Keratinocyte (primary cell): ENCODE measurements around the gene CNOT6. TPM values are rescaled to one million over a fixed set of nuclear protein-coding genes. Genes with fewer than 3 reads are reported as not detected.
"Not testable (repeated sequence)": the region's sequence is repeated elsewhere in the genome, so short reads cannot be mapped to it uniquely, and the experiment has no call there.

Source experiments
- DNase-seq: peaks from one replicate; pipeline ENCODE4 v3.0.0-alpha.2; 2011; ENCODE audit warnings: low read depth, missing footprints, low spot score
- FAIRE-seq: peaks from 2 replicates; lab custom pipeline; 2011; peaks lifted over from hg19 to GRCh38; lab: Jason Lieb, UNC
- H2AFZ ChIP-seq: 2 replicates; pipeline ENCODE4 v1.6.0; 2012; ENCODE audit warnings: low read length, control low read depth, inconsistent platforms; ENCODE audit not compliant: control insufficient read depth
- H3K27ac ChIP-seq: 2 replicates; pipeline ENCODE4 v1.5.1; 2011; ENCODE audit warnings: low read length; ENCODE audit not compliant: control insufficient read depth, insufficient read depth
- H3K27me3 ChIP-seq: 3 replicates; pipeline ENCODE4 v1.6.0; 2011; ENCODE audit warnings: low read length; ENCODE audit not compliant: control insufficient read depth, insufficient read depth; ENCODE audit errors: extremely low read depth
- H3K36me3 ChIP-seq, 2 experiments: 2 replicates in 1 of 2; 3 replicates in 1 of 2; pipeline ENCODE4 v1.5.1; 2011; ENCODE audit warnings: low read length in 2 of 2, mild to moderate bottlenecking in 1 of 2; ENCODE audit not compliant: control insufficient read depth in 2 of 2, insufficient read depth in 2 of 2; ENCODE audit errors: extremely low read depth in 1 of 2
- H3K4me1 ChIP-seq: 3 replicates; pipeline ENCODE4 v1.5.1; 2011; ENCODE audit warnings: low read length; ENCODE audit not compliant: control insufficient read depth, insufficient read depth; ENCODE audit errors: extremely low read depth
- H3K4me2 ChIP-seq: 3 replicates; pipeline ENCODE4 v1.6.0; 2011; ENCODE audit warnings: low read depth, low read length; ENCODE audit not compliant: control insufficient read depth, insufficient read depth; ENCODE audit errors: extremely low read depth
- H3K4me3 ChIP-seq, 3 experiments: fragments of 200-600 bp in 1 of 3; sonication (generic) in 1 of 3; 2 replicates in 2 of 3; 3 replicates in 1 of 3; pipeline ENCODE4 v1.5.1; 2011 to 2016; ENCODE audit warnings: low read length in 3 of 3, mild to moderate bottlenecking in 3 of 3, control low read depth in 2 of 3, inconsistent platforms in 1 of 3, low read depth in 1 of 3, mixed read lengths in 1 of 3, mixed run types in 1 of 3, moderate library complexity in 1 of 3; ENCODE audit not compliant: control insufficient read depth in 2 of 3, insufficient read depth in 2 of 3; ENCODE audit errors: extremely low read depth in 1 of 3
- H3K79me2 ChIP-seq: 2 replicates; pipeline ENCODE4 v1.6.0; 2012; ENCODE audit warnings: low read length; ENCODE audit not compliant: control insufficient read depth, insufficient read depth
- H3K9ac ChIP-seq: 3 replicates; pipeline ENCODE4 v1.6.0; 2011; ENCODE audit warnings: low read length; ENCODE audit not compliant: control insufficient read depth, insufficient read depth; ENCODE audit errors: extremely low read depth
- H3K9me1 ChIP-seq: 3 replicates; pipeline ENCODE4 v1.6.0; 2011; ENCODE audit warnings: low read length; ENCODE audit not compliant: control insufficient read depth, insufficient read depth; ENCODE audit errors: extremely low read depth
- H3K9me3 ChIP-seq: 2 replicates; pipeline ENCODE4 v1.5.1; 2012; ENCODE audit warnings: low read depth, low read length; ENCODE audit not compliant: control insufficient read depth
- H4K20me1 ChIP-seq: 3 replicates; pipeline ENCODE4 v1.6.0; 2011; ENCODE audit warnings: low read length; ENCODE audit not compliant: control insufficient read depth, insufficient read depth; ENCODE audit errors: extremely low read depth
- EZH2 ChIP-seq: IDR thresholded peaks from one replicate; pipeline ENCODE4 v1.6.1; 2012; ENCODE audit warnings: inconsistent platforms, mild to moderate bottlenecking, low read length, moderate library complexity
- dilution Hi-C: fragments of 300-500 bp; cut with MboI; formaldehyde crosslinking; loops from one replicate; pipeline ENCODE4 v1.7.0; 2020; ENCODE audit warnings: low sequenced_read_pairs; ENCODE audit not compliant: extremely low pct_ligation_motif_present
- polyA plus RNA-seq, 5 experiments: library from polyadenylated mRNA; depleted of rRNA in 3 of 5; stranded (reverse) in 3 of 5; stranded (forward) in 1 of 5; unstranded in 1 of 5; fragments of >200 nt; gene quantifications; 1 replicate in 1 of 5; 2 replicates in 3 of 5; 3 replicates in 1 of 5; pipeline versions ENCODE4 v1.2.1 to v1.2.3, GENCODE V29; 2011 to 2012; ENCODE audit warnings: missing spikeins in 2 of 5, low read depth in 1 of 5, low replicate concordance in 1 of 5
- TF ChIP-seq, protein P1 (sequence below), 3 experiments: IDR thresholded peaks in 1 of 3; conservative IDR thresholded peaks in 1 of 3; optimal IDR thresholded peaks in 1 of 3; 2 replicates in 2 of 3; 3 replicates in 1 of 3; pipeline versions ENCODE3 to v1.5.1; 2011; ENCODE audit warnings: low read length in 3 of 3, mild to moderate bottlenecking in 3 of 3, moderate library complexity in 2 of 3, control low read depth in 1 of 3, inconsistent platforms in 1 of 3; ENCODE audit not compliant: insufficient read depth in 2 of 3; ENCODE audit errors: extremely low read depth in 1 of 3

The CNOT6 gene
- polyA plus RNA-seq, 1 donor (not counting 4 experiments of a cell fraction or from before 2014, with no cell fraction given), result 29.7 TPM

DNA sequence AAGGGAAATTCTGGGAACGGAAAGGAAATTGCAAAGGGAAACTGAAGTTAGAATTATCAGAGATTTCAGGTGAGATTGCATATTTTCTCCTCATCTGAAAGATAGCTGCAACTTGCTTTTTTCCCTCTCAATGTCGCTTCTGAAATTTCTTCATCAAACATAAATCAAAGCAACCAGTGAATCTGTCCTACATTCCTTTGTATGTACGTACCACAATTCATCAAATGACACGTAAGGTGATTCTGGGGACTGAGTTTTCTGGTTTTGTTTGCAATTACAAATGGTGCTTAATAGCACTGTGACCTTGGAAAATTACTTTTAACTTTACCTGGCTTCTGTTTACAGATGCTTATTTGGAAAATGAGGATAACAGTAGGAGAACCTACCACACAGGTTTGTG is 21.9 kb upstream of the CNOT6 start:
- no peak overlapping the region for H2AFZ ChIP-seq
- H3K79me2 ChIP-seq, result no peaks in the 10 kb centered on the region
- no peak overlapping the region for H3K4me3 ChIP-seq
- no peaks in the 10 kb centered on the region for H3K4me1 ChIP-seq
- H3K9me3 ChIP-seq, result no peaks in the 10 kb centered on the region
- no peak for FAIRE-seq
- no peak for DNase-seq
- H3K9me1 ChIP-seq, result no peaks in the 10 kb centered on the region
- dilution Hi-C loops, result no loop called here
- H3K27ac ChIP-seq, result no peak overlapping the region
- H3K36me3 ChIP-seq, result no peaks in the 10 kb centered on the region
- no peak overlapping the region for H3K4me2 ChIP-seq
- peaks cover 5% of the 10 kb centered on the region for H3K27me3 ChIP-seq
- TF ChIP-seq EZH2, result no peak
- TF ChIP-seq, protein P1, sequence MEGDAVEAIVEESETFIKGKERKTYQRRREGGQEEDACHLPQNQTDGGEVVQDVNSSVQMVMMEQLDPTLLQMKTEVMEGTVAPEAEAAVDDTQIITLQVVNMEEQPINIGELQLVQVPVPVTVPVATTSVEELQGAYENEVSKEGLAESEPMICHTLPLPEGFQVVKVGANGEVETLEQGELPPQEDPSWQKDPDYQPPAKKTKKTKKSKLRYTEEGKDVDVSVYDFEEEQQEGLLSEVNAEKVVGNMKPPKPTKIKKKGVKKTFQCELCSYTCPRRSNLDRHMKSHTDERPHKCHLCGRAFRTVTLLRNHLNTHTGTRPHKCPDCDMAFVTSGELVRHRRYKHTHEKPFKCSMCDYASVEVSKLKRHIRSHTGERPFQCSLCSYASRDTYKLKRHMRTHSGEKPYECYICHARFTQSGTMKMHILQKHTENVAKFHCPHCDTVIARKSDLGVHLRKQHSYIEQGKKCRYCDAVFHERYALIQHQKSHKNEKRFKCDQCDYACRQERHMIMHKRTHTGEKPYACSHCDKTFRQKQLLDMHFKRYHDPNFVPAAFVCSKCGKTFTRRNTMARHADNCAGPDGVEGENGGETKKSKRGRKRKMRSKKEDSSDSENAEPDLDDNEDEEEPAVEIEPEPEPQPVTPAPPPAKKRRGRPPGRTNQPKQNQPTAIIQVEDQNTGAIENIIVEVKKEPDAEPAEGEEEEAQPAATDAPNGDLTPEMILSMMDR (optimal IDR thresholded peaks at IDR 0.05 in 1 of 3, IDR thresholded peaks at IDR 0.05 in 1 of 3, conservative IDR thresholded peaks at IDR 0.05 in 1 of 3; ENCODE audit: extremely low read depth in 1 of 3, insufficient read depth in 2 of 3, low read length in 3 of 3), result no peak
- H3K9ac ChIP-seq, result no peak overlapping the region
- no peaks in the 10 kb centered on the region for H4K20me1 ChIP-seq

DNA sequence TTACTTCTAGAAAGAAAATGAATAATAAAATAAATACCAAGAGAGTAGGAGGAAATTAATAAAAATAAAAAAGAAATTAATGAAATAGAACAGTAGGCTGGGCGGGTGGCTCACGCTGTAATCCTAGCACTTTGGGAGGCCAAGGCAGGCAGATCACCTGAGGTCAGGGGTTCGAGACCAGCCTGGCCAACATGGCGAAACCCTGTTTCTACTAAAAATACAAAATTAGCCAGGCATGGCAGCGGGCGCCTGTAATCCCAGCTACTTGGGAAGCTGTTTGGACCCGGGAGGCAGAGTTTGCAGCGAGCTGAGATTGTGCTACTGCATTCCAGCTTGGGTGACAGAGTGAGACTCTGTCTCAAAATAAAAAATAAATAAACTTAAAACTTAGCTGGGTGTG is 20.8 kb upstream of the CNOT6 start:
- dilution Hi-C loops, FAIRE-seq, H3K9me3 ChIP-seq, H3K36me3 ChIP-seq, DNase-seq, H3K9ac ChIP-seq, H3K9me1 ChIP-seq, H3K4me3 ChIP-seq, H3K79me2 ChIP-seq, H3K4me1 ChIP-seq, H2AFZ ChIP-seq, H3K27ac ChIP-seq, H3K27me3 ChIP-seq, H4K20me1 ChIP-seq, H3K4me2 ChIP-seq: not testable (repeated sequence)

DNA sequence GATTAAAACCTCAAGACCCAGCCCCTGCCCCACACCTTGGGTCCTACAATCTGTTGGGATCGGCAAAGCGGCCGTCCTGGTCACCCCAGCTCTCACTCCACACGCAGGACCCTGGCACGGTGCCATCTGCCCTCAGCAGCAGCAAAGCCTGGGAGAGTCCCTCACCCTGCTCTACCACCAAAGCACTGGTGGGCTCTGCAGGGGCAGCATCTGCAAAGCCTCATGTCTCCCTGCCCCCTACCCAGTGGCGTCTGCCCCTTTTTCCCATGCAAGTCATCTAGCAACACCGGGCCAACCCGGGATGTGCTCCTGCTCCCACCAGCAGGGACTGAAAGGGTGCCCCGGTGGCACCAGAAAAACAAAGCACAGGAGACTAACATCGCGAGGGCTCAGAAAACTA is 19.6 kb upstream of the CNOT6 start:
- Histone ChIP-seq H3K4me3 (no peak overlapping the region), H2AFZ (no peak overlapping the region), H3K27ac (no peak overlapping the region), H3K79me2 (no peaks in the 10 kb centered on the region), H4K20me1 (no peaks in the 10 kb centered on the region), H3K4me1 (no peaks in the 10 kb centered on the region), H3K9ac (no peak overlapping the region), H3K36me3 (no peaks in the 10 kb centered on the region), H3K9me1 (no peaks in the 10 kb centered on the region), H3K27me3 (peaks cover 5% of the 10 kb centered on the region), H3K4me2 (no peak overlapping the region), H3K9me3 (no peaks in the 10 kb centered on the region)
- DNase-seq, result no peak
- dilution Hi-C loops, result no loop called here
- TF ChIP-seq, protein P1 (optimal IDR thresholded peaks at IDR 0.05 in 1 of 3, IDR thresholded peaks at IDR 0.05 in 1 of 3, conservative IDR thresholded peaks at IDR 0.05 in 1 of 3; ENCODE audit: extremely low read depth in 1 of 3, insufficient read depth in 2 of 3, low read length in 3 of 3), result no peak
- no peak for TF ChIP-seq EZH2
- FAIRE-seq, result no peak

DNA sequence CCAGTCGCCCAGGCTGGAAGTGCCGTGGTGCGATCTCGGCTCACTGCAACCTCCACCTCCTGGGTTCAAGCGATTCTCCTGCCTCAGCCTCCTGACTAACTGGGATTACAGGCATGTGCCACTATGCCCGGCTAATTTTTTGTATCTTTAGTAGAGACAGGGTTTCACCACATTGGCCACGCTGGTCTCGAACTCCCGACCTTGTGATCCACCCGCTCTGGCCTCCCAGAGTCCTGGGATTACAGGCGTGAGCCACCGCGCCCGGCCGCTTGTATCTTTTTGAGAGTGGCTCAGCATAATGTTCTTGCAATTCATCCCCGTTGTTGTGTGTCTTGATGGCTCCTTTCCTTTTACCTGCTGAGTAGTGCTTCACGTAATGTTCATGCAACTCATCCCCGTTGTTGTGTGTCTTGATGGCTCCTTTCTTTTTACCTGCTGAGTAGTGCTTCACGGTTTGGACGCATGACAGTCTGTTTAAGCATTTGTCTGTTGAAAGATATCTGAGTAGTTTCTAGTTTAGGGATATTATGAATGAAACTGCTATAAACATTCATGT is 18.1 kb upstream of the CNOT6 start:
- H3K4me1 ChIP-seq, H3K9me3 ChIP-seq, dilution Hi-C loops, H3K36me3 ChIP-seq, H2AFZ ChIP-seq, H3K79me2 ChIP-seq, H4K20me1 ChIP-seq, FAIRE-seq, DNase-seq, H3K27ac ChIP-seq, H3K27me3 ChIP-seq, H3K9me1 ChIP-seq, H3K4me2 ChIP-seq, H3K4me3 ChIP-seq, H3K9ac ChIP-seq: not testable (repeated sequence)
